HG03060 (cell line): Measurements from ENCODE around the gene PTX3.

Source experiments
- ATAC-seq: cut with Tn5 transposase; IDR thresholded peaks from one replicate; pipeline ENCODE4 v1.9.1; 2021; ENCODE audit warnings: low read depth, moderate number of reproducible peaks; ENCODE audit not compliant: unreplicated experiment

Gene PTX3

DNA sequence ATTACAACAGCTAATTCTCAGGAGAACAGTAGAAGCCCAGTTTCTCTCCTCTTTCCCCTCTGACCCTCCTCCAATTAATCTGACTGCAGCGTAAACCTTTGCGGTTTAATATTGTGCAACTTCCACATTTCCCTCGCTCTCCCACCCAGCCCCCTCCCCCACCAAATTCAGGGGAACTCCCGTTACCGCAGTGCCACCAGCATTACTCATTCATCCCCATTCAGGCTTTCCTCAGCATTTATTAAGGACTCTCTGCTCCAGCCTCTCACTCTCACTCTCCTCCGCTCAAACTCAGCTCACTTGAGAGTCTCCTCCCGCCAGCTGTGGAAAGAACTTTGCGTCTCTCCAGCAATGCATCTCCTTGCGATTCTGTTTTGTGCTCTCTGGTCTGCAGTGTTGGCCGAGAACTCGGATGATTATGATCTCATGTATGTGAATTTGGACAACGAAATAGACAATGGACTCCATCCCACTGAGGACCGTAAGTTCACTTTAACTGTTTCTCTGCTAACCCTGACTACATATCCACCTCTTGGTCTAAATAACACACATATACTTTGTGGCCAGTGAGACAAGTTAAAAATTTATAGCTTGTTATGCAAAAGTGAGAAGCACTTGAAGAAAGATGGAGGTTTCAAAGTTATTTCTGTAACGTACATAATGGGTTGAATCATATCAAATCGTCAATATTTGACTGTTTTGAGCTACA is at the start of gene PTX3:
Gene PTX3 (plus strand): TSS at position 268 of the 709 bp plus-strand sequence. CDS start 84 bp downstream, at position 352.
- ATAC-seq = no peak

DNA sequence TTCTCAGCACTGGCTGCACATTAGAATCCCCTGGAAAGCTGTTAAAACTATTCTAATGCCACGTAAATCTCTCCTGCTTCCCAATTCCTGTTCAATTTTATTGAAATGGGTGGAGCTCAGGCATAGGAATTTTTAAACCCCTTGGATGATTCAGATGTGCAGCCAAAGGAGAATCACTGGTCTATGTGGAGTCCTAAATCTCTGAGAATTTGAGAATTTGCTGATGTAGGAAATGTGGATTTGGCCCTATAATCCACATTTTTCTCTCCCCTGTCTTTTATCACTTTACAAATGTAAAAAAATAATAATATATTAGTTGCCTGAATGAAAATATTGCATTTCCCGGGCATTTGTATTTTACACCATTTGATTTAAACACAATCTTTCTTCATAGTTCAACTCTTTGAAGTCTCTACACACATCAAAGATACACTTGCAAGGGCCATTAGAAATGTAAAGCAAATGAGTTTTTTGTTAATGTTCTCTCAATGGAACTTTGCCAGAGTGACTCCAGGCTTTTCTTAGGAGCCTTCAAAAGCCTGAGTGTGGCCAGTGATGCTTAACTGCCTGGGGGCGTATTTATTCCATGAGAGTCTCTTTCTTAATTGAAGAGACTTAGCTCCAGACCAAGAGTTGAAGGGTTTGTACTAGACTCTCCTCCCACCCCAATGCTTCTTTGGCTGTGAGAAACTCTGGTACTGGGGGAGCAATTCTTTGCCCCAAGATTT is 48.8 kb upstream of the PTX3 start:
- no peak for ATAC-seq

DNA sequence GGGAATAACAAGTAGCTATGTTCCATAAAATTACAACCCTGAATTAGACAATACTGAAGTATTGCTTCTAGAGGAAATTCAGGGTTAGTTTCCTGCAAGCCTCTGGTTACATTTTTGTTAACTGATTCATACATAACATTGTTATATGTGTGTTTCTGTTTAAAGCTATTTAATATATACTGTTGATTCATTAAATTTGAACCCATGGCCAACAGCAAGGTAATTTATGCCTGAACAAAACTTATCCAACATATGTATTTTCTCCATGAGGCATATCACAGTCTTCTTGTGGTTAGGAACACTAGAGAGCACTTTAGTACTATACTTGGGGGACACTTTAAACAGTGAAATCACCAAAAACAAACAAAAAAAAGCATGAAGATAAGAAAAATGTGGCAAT is 47.7 kb upstream of the PTX3 start:
- ATAC-seq = no peak

DNA sequence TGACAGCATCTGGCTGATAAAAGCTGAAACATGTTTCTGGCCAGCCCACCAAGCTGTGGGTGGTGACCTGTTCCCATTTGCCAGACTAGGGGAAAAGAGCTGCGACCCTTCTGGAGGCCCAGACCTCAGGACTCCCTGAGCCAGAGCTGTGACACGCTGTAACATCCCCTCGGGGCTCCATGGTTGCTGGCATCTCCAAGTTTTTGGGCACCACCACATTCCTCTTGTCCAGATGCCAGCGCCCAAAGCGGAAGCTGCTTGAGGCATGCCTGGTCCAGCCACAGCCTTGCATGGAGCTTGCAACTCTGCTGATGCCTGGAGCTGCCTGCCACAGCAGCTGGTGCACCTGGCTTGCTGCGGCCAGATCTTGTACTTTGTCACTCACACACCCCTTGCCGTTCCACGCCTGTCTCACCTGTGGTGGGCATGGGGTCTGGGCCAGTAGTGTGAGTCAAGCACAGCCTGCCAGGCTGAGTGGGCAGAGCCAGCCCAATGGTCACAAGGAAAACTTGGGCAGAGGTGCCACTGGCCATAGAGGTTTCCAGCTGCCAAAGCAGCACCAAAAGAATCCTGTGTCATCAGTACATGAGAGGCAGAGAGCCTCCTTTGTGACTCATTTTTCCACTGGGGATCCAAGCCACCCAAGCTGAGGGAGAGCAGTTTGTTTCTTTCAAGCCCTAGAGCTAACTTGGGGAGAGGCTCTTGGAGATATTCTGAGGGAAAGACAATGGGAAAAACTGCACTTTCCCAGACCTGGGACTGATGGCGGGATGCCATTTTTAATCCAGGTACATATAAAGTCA is 45.7 kb upstream of the PTX3 start:
- ATAC-seq = no peak

DNA sequence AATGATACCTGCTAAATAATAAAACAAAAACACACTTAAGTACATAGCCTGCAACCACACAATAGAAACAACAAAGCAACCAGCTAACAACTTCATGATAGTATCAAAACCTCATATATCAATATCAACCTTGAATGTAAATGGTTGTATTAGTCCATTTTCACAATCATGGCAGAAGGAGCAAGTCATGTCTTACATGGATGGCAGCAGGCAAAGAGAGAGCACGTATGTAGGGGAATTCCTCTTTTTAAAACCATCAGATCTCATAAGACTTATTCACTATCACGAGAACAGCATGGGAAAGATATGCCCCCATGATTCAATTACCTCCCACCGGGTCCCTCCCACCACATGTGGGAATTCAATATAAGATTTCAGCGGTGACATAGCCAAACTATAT is 44.5 kb upstream of the PTX3 start:
- ATAC-seq = no peak

DNA sequence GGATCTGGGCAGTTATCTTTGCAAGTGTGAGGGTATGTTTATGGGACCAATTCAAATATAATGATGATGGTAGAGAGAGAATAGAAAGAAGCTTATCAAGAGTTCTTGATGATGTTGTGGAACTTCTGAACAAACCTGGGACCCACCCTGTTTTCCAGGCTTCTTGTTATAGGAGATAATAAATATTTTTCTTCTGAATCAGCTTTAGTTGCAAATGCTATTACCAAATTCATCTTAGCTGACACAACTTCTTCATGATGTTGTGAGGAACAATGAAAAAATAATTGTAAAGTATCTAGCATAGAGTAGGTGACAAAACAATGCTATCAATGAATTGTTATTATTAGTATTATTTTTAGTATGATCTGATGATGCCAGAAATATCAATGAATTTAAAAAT is 43.5 kb upstream of the PTX3 start:
- ATAC-seq = no peak

DNA sequence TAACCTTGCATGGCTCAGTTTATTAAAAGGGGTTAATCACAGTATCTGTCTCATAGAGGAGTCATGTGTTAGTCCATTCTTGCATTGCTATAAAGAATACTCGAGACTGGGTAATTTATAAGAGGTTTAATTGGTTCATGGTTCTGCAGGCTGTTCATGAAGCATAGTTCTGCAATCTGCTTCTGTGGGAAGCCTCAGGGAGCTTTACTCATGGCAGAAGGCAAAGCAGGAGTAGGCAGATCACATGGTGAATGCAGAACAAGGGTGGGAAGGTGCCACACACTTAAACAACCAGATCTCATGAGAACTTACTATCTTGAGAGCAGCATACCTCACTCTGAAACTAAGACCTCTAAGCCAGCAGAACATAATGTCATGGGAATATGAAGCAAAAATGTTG is 42.2 kb upstream of the PTX3 start:
- ATAC-seq = no peak

DNA sequence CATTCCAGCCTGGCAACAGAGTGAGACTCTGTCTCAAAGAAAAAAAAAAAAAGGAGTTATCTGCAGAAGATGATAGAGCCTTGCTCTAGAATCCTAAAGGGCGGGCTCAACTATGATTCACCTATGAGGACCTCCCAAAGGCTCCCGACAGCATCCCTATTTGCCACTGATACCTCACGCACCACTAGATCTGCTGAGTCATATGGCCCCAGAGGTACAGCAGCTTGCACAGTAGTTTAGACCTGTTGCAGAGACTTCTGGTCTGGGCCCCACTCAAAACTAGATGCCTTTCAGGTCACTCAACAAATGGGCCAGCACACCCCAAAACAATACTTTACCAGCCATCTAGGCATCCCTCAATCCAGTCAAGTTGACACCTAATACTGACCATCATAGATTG is 38.1 kb upstream of the PTX3 start:
- no peak for ATAC-seq

DNA sequence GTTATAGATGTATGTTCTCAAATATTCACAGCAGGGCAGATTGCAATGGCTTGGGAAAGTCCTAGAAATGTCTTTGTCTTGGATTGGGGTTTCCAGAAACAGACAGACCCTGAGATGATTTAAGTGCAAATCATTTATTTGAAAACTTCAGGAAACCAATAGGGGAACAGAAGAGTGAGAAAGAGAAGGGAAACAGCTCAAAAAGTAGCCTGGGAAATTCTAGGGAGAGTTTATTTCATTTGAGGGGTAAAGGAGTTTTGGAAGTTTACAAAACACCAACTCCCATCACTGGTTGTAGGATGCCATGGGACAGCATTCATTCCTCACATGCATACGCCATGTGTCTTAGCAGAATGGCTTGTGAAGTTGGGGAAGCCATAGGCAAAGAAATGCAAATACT is 32.3 kb upstream of the PTX3 start:
- ATAC-seq = no peak

DNA sequence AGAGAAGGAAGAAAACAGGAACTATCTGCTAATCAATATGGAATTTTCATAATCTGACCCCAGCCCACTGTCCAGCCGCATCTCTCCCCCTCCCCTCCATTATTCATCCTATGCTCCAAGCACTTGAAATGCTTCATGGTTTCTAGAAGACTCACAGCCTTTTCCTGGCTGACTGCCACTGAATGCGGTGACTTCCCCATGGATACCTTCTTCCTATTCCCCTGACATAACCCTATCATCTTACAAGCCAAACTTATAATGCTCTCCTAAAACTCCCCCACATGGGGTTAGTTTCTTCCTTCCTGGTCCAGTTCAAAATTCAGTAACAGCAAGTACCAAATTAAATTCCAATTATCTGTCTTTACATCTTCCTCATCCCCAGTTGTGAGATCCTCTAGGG is 31.2 kb upstream of the PTX3 start:
- no peak for ATAC-seq

DNA sequence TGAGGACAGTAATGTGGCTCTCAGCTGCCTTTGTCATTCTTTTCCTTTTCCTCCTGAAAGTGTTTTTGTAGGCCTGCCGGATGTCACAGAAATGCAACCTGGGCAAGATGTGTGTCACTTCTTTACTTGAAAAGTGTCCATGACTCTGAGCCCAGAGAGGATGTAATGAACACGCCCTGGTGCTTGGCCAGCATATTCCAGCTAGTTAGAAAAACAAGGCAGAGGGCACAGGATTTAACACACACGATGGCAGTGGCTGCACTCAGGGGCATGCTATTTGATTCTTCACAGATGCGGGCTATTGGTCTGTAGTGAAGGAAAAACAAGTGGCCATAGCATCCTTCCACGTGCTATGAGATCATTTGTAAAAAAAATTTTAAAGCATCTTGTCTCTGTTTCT is 30.3 kb upstream of the PTX3 start:
- no peak for ATAC-seq

DNA sequence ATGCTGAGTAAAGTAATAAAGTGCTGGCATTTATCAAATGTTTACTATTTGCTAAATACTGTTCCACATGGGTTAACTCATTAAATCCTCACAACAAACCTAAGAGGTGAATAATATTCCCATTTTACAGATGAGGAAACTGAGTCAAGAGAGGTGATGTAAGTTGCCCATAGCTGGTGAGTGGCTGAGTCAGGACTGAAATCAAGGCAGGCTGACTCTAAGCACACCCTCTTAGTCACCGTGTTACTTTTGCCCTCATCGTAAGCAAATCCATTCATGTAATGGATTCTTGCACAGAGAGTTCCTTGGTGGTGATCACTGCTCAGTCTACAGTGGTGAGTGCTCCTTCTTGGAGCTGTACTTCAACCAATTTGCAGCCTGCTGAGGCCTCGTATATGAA is 28.9 kb upstream of the PTX3 start:
- ATAC-seq = no peak

DNA sequence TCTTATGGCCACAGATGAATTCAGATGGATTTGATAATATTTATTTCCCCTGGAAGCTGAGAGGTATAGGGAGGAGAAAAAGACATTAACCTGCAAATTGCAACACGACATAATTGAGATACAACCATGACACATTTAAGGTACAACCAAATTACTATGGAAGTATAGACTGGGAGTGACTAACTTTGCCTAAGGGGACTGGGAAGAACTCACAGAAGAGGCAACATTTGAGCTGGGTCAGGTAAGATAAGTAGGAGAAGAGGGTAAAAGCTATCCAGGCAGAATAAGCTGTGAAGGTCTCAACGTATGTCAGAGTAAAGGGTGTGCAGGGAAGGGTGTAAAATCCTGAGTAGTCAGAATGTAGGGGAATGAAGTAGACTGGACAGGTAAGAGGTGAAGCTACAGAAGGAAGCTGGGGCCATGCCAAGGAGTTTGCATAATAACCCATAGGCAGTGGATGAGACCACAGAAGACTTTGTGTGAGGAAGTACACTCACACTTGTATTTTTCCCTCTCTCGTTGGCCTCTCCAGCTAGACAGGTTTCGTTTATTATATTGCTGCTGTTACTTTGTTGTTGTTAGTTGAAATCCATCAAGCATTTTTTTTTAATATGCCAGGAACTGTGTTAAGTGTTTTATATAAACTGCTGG is 28.0 kb upstream of the PTX3 start:
- no peak for ATAC-seq

DNA sequence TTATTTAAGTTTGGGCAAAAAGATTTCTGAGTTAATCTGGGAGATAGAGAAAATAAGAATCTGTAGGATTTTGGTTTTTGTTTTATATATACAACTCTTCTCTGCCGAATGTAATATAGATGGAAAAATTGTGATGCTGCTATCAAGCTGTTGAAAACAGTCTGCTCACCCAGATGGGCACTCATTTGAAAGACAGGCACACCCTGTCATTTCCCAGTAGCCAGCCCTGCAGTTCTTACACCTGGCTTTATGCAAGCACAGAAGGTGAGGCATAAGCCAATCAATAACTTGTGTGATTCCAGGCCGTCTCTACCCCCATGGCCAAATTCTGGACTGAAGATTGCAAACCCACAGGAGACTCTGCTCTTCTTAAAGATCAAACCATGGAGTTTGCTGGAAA is 27.1 kb upstream of the PTX3 start:
- no peak for ATAC-seq

DNA sequence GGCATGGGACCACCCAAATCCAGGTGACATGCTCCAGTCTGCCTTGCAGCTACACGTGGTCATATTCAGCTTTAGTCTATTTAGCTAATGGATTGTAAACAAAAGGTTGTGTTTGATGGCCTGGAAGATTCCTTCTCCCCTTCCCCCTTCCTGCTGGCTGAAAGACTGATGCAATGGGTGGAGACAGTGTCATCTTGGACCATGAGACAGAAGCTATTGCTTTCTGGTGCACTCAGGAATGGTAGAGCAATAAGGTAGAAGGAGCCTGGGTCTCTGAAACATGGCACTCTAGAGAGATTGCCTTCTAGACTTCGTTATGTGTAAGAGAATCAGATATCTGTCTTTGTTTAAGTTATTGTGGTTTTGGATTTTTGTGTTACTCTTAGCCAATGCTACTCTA is 25.7 kb upstream of the PTX3 start:
- no peak for ATAC-seq

DNA sequence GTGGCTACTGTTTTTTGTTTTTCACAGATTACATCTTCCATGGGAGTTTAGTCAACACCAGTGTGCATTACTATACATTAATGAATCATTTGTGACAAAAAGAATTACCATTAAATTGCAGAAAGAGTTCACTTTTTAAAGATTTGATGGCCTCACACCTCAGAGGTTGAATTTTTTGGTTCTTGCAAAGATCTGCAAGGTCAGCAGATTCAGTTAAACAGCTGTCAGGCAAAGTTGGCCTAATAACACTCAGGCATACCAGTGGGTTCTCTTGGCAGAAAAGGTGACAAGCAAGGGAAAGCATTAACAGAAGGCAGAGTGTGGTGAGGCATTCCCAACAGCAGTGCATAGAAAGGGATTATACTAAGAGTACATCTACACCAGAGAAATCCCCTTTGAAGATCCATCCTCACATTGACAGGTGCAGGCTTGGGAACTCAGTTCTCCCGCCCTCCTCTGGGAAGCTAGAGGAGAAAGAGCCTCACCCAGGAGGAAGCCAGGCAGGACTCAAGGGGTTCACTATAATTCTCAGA is 24.3 kb upstream of the PTX3 start:
- no peak for ATAC-seq

DNA sequence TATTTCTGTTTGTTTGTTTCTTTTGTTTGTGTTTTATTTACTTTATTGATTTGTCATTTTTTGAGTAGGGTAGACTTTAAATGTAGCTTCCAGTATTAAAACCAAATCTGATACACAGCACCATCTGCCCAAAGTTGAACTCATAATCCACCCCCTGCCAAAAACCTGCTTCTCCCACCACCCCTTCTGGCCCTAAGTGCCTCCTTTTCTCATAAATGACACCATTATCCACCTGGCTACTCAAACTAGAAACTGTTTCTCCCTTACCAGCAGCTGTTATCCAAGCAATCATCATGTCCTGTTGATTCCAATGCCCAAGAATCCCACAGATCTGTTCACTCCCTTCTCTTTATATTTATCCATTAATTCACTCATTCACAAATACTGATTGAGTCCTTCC is 21.8 kb upstream of the PTX3 start:
- ATAC-seq = no peak

DNA sequence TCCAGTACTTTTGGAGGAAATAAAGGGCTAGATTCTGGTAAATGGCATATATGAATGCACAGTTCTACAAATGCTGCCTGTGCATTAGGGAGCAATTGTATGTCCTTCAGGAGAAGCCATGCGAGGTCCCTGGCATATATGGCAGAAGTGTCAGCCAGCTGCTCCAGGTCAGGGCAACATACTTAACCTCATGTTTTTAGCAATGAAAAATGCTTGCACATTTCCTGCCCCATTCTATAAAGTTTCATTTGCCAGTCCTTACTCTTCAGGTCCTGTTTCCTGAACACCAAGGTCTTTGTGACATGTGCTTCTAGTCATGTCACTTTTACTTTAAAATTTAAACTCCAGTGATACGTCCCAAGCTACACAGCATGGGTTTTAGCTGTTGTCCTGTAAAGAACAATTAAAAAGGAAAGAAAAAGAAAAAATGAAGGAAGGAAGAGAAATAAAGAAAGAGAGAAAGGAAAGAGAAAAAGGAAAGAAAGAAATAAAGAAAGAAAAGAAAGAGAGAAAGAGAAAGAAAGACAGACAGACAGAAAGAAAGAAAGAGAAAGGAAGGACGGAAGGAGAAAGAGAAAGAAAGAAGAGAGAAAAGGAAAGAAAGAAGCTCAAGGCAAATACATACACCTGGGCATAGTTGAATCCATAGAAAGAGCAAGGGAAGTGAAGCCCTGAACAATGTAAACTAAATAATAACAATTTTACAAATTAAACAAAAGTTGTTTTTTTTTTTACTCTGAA is 20.1 kb upstream of the PTX3 start:
- ATAC-seq = no peak

DNA sequence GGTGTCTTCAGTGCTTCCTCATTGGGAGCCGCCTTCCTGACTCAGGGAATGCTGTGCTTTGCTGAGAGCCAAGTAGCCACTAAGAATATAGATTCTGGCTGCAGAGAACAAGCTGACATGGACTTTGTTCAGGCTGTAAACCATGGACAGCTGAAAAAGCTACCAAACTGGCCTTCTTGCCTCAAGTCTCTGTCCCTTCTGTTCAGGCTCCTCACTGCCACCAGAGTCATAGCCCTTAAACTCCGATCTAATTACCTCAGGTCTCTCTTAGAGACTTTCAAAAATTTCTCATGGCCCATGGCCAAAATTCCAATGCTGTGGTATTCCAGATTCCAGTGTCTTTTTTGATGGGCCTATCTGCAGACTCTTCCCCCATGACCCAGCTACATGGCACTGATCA is 19.4 kb upstream of the PTX3 start:
- no peak for ATAC-seq

DNA sequence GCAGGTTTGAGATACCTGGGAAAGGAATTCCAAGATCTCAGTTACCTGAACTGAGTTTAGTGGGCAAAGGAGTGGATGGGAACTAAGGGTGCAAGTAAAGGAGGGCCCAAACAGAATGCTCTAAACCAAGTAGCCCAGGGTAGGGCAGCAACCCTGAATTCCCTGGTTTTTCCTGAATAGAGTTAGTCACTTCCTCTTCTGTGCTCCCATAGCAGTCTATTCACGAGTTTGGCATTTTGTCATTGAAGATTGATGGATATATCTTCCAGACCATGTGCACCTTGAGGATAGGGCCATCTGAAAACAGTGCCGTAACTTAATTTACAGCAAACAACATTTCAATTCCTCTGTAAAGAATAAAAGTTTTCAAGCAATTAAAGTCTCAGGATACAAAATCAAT is 18.5 kb upstream of the PTX3 start:
- ATAC-seq = no peak
